ENCODE measurements around the gene EPHB1.

The EPHB1 gene

DNA sequence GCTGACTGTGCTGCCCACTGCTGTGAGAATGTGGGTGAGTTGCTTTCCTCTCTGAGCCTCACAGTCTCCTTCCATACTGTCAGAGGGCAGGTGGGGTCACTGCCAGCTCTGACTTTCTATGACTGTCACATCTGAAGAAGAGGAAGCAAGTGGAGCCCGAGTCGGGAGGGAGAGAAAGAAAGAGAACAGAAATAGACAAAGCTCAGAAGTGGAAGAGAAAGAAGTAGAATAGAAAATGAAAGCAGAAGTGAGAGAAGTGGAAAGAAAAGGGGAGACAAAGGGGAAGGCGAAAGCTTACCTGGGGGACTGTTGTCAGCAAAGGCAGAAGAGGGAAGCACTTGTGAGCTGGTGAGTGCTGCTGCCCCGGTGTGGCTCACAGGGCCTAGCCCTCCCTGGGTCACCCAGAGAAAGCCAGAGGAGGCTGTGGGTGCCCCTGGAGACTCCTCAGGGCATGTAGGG, 57.9 kb downstream of the EPHB1 start:
- no peak for DNase-seq

DNA sequence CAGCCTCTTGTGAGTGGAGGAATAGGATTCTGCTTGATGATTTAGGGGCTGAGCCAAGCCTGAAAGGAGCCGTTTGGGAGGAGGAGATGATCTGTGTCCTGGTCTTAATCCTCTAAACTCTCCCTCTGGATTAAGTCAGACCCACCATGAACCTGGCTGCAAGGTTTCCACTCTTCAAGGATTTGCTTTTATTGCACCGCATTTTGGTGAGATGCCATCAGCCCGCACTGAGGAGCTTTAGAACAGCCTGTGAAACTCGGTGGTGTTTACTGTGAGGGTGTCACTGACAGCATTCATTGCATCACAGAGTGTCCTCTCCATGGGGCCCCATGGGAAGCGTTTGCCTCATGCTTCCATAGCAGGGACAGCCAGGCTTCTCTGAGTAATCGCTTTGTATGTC, 59.2 kb downstream of the EPHB1 start:
- DNase-seq = no peak

DNA sequence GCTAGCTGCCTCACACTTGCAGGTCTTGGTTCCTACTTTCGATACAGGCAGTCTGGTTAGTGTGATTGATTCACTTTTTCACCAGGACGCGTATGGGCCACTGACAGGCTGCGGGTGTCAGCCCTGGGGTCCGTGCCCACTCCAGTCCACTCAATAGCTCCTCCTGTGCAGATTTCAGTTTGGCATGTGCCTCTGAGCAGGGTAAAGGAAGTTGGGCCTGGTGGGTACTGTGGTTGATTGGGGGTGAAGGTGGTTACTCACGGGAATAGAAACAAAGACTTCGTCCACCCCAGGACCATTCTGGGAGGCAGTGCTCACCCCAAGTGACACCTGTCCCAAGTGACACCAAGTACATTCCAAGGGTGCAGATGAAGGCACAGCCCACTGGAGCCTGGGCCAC, 62.3 kb downstream of the EPHB1 start:
- DNase-seq = no peak

DNA sequence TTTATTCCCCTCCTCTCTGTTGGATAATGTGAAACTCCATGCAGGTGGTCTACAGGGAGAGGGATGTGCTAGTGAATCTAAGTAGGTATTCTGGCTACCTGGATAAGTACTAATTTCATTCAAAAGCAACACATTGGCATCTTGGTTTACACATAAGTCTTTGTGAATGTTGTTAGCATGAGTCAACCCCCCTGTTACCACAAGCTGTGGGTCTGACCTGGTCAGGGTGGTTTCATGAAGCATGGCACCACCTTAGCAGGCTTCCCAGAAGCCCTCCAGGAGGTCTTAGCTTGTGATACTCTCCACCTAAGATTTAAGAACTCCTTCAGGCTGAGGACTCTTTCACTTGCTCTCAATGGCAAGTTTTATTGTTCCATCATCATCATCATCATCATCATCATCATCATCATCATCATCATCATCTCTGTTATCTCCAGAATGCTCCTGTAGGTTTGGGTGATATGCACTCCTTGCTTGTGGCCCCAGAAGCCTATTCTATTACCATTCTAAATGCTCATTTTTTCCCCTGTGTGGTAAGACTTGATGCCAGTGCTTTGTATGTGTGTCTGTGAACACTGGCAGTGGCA, 62.8 kb downstream of the EPHB1 start:
- DNase-seq = no peak

GRCh38 chr3:134858441-134859035, 63.5 kb downstream of the EPHB1 start:
- DNase-seq = no peak

GRCh38 chr3:134859341-134859740, 64.3 kb downstream of the EPHB1 start:
- no peak for DNase-seq

DNA sequence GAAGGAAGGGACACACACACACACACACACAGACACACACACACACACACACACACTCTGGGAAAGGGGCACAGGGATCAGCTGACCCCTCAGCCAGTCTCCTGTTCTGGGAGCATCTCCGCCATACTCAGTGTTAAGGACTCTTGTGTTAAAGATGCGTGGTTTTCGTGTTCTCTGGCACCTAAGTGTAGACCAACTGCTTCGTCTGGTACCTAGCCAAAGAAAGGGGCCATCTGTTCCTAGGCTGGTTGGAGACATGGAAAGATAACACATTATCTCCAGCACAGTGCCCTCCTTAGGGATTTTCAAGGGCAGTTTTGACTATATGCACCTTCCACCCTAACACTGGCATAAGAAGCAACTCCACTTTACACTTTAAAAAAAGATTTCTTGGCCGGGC, 65.1 kb downstream of the EPHB1 start:
- DNase-seq = no peak

- DNase-seq = no peak
Measured at GRCh38 chr3:134863915-134864314, 68.9 kb downstream of the EPHB1 start.

DNA sequence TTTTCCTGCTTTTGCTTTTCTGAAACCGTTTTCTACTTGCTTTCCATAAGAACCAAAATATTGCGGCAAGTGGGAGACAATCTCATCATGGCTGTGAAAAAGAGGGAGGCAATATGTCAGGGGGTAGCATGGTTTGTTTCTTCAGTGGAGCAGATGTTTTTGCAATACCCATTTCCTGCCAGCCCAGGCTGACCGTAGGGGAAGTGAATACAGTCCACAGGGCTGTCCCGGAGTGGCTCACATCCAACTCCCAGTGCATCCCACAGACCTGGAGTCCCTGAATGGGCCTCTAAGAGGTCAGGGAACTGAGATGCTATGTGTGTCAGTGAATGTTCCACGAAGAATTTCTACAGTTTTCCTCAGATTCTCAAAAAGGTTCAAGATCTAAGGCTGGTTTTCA, 69.6 kb downstream of the EPHB1 start:
- DNase-seq = no peak

- no peak for DNase-seq
Measured at GRCh38 chr3:134867277-134867676, 72.2 kb downstream of the EPHB1 start.

DNA sequence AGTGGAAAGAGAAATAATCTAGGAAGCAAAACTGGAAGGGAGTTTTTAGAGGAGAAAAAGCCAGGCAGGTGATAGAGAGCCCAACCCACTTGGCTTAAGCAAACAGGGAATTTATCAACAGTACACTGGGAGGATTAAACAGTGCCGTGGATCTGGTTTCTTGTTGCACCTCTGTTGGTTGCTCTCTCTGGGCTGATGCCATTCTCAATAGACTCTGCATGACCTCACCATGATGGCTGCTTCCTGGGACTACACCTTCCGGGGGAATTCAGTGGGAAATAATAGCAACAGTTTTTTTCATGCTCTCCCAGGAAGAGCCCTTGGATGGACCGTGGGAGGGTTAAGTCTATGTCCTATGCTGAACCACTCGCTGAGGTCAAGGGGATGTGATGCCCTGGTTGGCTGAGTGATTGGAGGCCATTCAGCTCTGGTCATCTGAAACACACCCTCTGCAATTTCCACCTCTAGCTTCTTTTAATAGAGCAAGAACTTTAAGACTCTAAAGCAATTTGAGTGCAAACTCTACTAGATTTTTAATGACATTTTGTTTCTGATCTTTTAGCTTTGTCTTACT, 74.2 kb downstream of the EPHB1 start:
- DNase-seq = no peak

GRCh38 chr3:134871818-134872217, 76.8 kb downstream of the EPHB1 start:
- DNase-seq = no peak

GRCh38 chr3:134872440-134873388, 77.7 kb downstream of the EPHB1 start:
- no peak for DNase-seq

DNA sequence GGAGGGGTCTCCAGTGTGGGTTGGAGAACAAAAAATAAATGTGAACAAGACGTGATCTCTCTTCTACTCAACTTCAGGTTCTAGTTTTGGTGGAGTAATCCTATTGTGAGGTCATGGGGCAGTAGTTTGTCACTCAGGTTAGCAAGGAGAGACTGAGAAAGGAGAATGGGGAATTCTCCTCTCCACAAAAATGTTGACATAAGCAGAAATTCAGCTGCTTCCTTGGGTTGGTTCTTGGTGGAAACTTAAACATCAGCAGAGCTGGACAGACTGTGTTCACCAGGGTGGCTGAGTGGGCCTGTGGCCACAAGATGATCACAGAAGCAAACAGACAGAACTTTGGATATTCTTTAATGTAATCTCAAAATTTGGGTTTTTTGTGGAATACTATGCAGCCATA, 78.7 kb downstream of the EPHB1 start:
- no peak for DNase-seq

DNA sequence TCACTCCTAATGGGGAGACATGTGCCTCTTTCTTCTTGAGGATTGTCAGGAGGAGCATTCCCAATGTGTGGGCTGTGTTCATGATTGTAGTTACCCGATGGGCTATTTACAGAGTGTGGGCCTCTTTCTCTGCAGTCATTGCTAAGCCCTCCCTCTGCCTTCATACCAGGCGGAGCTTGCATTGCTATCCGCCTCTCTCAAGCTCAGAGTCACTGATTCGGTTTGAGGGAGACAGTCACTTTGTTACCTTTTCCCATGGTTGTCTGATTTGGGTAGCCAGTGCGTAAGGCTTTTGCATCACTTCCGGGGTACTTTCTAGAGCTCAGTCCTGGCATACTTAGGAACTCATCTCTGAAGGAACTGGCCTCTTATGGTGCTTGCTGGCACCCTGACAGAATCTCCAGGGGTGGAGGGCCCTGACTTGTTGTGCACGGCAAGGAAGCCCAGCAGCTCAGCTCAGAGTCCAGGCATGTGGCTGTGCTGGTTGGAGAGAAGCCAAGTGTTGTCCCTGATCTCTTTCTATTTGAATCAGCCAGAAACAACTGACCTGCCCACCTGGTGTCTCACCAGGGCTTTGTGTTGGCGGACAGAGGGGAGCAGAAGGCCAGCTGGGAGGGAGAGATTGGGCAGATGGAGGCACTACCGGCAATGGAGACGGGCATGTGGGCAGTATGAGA, 79.8 kb downstream of the EPHB1 start:
- no peak for DNase-seq

GRCh38 chr3:134876836-134877235, 81.8 kb downstream of the EPHB1 start:
- DNase-seq = no peak

GRCh38 chr3:134877788-134878187, 82.7 kb downstream of the EPHB1 start:
- no peak for DNase-seq

GRCh38 chr3:134879990-134880389, 84.9 kb downstream of the EPHB1 start:
- DNase-seq = no peak

- no peak for DNase-seq
Measured at GRCh38 chr3:134880431-134880830, 85.4 kb downstream of the EPHB1 start.

- no peak for DNase-seq
Measured at GRCh38 chr3:134881305-134881704, 86.2 kb downstream of the EPHB1 start.

- DNase-seq = no peak
Measured at GRCh38 chr3:134883697-134884385, 88.8 kb downstream of the EPHB1 start.

DNA sequence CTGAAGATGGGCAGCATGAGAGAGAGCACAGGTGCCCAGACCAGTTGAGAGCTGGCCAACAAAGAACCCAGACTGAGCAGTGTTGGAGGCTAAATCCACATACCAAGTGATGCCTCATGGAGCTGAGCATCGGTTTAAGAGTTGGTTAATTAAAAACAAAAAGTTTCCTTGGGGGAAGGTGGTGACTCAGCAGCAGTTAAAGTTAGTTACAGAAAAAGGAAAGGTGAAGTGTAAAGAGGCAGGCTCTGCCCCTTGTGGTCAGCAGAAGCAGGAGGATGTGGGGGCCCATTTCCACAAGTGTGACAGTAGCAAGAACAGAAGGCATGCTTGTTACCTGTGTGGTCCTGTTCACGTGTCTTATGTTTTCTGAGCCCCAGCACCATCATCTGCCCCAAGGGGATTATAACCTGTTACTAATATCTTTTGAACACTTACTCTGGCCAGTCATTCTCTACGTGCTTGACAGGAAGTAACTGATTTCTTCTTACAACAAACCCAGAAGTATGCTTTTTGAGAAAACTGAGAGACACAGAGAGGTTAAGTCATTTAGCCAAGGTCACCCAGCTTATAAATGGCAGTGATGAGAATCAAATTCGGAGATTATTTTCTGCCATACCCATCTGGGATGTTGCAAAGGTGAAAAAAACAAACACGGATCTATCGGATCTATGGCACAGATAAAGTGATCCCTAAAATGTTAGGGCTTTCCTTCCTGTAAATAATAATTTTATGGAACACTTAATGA, 91.0 kb downstream of the EPHB1 start:
- no peak for DNase-seq

Measured in activated effector memory CD4-positive, alpha-beta T cell treated with Interleukin-2 at 50 U/mL for 16 hours (primary cell).